Spinal cord (tissue), 10 donors: Measurements from ENCODE around the gene PCSK5. TPM values are rescaled to one million over a fixed set of nuclear protein-coding genes. Genes with fewer than 3 reads are reported as not detected.

Experiments used
- DNase-seq, 6 donors: peaks; one replicate each; pipeline versions ENCODE4 v3.0.0 to v3.0.0-alpha.2; 2013 to 2015; ENCODE audit warnings: low spot score in 6 of 6, low read depth in 4 of 6
- H3K27ac ChIP-seq: one replicate; pipeline ENCODE4 v1.5.1; 2013; ENCODE audit warnings: low read depth, low read length, control low read depth
- H3K27me3 ChIP-seq: one replicate; pipeline ENCODE4 v1.6.1; 2013; ENCODE audit warnings: low read length; ENCODE audit not compliant: control insufficient read depth, insufficient read depth
- H3K36me3 ChIP-seq: one replicate; pipeline ENCODE4 v1.6.1; 2013; ENCODE audit warnings: low read length; ENCODE audit not compliant: control insufficient read depth, insufficient read depth
- H3K4me1 ChIP-seq: one replicate; pipeline ENCODE4 v1.6.1; 2013; ENCODE audit warnings: low read length; ENCODE audit not compliant: control insufficient read depth, insufficient read depth
- H3K4me3 ChIP-seq: one replicate; pipeline ENCODE4 v1.5.1; 2013; ENCODE audit warnings: low read depth, low read length, control low read depth
- H3K9me3 ChIP-seq: one replicate; pipeline ENCODE4 v1.6.1; 2013; ENCODE audit warnings: low read length; ENCODE audit not compliant: control insufficient read depth, insufficient read depth
- WGBS: methylation state at CpG from one replicate; pipeline ENCODE4 v1.1.5; 2013; ENCODE audit warnings: missing lambda C conversion rate; ENCODE audit not compliant: insufficient coverage; 5-methylcytosine and 5-hydroxymethylcytosine counted together
- polyA plus RNA-seq, 2 donors: library from polyadenylated mRNA; unstranded; fragments of 120-200 nt; gene quantifications; one replicate each; pipeline ENCODE4 v1.2.1, GENCODE V29; 2013; ENCODE audit not compliant: insufficient read length in 2 of 2
- total RNA-seq, 2 donors: library from RNA; depleted of rRNA in 1 of 2; stranded (reverse); fragments of 120-200 nt in 1 of 2; fragments of >200 nt in 1 of 2; gene quantifications; one replicate each; pipeline versions ENCODE4 v1.2.3 to v1.2.4, GENCODE V29; 2013 to 2014
- donor health status: healthy.

The PCSK5 gene
- total and polyA plus RNA-seq, 4 donors = 8.8 to 15.6 (median 12.5) TPM

DNA sequence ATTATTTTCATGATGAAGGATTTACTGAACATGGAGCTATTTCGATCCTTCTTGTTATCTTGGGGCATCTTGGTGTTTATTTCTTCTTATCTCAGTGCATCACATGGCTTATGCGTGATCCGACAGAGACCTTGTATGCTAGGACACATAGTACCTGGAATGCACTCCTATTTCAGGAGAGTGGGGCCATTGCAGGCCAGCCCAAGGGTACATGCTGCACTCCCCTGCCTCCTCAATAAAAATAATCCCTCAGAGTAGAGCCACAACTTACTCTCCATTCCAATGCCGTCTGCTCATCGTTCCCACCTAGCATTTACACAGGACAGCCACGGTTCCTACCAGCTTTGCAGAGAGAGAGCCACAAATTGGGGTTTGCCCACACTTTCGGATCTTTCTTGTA lies 43.5 kb downstream of the PCSK5 start:
- WGBS = 98% methylated on average over 6 of the region's 7 CpGs
- Histone ChIP-seq H3K4me3 (no peak overlapping the region), H3K36me3 (peaks cover 3% of the 10 kb centered on the region), H3K27ac (no peak overlapping the region), H3K27me3 (no peaks in the 10 kb centered on the region), H3K9me3 (no peaks in the 10 kb centered on the region), H3K4me1 (peaks cover 3% of the 10 kb centered on the region)
- no peak for DNase-seq

DNA sequence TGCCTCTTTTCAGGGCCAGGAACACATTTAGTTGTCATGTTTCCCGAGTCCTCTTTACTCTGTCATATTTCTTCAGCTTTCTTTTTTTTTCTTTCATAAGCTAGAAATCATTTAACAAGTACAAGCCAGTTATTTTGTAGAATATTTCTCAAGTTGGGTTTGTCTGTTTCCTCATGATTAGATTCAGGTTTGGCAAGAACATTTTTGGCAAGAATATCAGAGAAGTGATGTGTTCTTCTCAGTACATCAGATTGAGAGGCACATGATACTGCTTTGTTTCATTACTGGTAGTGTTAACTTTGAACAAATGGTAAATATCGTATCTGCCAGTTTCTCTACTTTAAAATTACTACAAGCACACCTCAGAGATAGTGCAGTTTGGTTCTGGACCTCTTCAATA lies 45.1 kb downstream of the PCSK5 start:
- WGBS = no CpG with 5 or more reads among the region's 2 CpGs
- no peak overlapping the region for H3K4me3 ChIP-seq

GRCh38 chr9:75937521-75938258 lies 47.2 kb downstream of the PCSK5 start:
- H3K27ac ChIP-seq = no peak overlapping the region
- no peak overlapping the region for H3K4me3 ChIP-seq
- H3K4me1 ChIP-seq = no peaks in the 10 kb centered on the region
- no peaks in the 10 kb centered on the region for H3K9me3 ChIP-seq
- 100% methylated on average over 2 of the region's 7 CpGs for WGBS
- H3K36me3 ChIP-seq = peaks cover 5% of the 10 kb centered on the region
- DNase-seq = no peak
- no peaks in the 10 kb centered on the region for H3K27me3 ChIP-seq

More for the DNA sequence above, 45.1 kb downstream of the PCSK5 start:
- Histone ChIP-seq H3K9me3 (no peaks in the 10 kb centered on the region), H3K36me3 (peaks cover 3% of the 10 kb centered on the region), H3K4me1 (no peaks in the 10 kb centered on the region), H3K27me3 (no peaks in the 10 kb centered on the region), H3K27ac (no peak overlapping the region)
- no peak for DNase-seq

DNA sequence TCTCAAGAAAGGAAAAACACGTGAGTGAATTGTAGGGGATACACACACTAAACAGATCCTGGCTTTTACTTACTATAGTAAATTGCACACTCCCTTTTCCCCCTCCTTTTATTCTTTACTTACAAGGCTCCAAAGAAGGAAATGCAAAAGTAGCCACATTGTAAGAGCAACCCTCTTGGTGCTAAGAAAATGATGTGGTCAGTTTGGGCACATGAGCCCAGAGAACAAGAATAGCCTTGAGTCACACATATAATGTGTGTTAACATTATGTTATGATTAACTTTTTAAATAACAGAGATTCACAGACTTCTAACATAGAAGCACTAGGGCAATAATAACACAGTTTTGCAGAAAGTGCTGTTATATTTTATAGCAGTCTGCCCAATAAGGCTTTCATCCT lies 48.5 kb downstream of the PCSK5 start:
- no peak for DNase-seq
- Histone ChIP-seq H3K4me3 (no peak overlapping the region), H3K9me3 (no peaks in the 10 kb centered on the region), H3K36me3 (peaks cover 5% of the 10 kb centered on the region), H3K4me1 (no peaks in the 10 kb centered on the region), H3K27ac (no peak overlapping the region), H3K27me3 (no peaks in the 10 kb centered on the region)
- WGBS = no CpG with 5 or more reads among the region's 1 CpG

GRCh38 chr9:75939536-75940111 lies 49.2 kb downstream of the PCSK5 start:
- WGBS = 100% methylated on average over 2 of the region's 7 CpGs
- no peak overlapping the region for H3K4me3 ChIP-seq
- no peak overlapping the region for H3K27ac ChIP-seq
- H3K36me3 ChIP-seq = peaks cover 5% of the 10 kb centered on the region
- H3K4me1 ChIP-seq = no peaks in the 10 kb centered on the region
- no peaks in the 10 kb centered on the region for H3K27me3 ChIP-seq
- no peaks in the 10 kb centered on the region for H3K9me3 ChIP-seq
- no peak for DNase-seq

DNA sequence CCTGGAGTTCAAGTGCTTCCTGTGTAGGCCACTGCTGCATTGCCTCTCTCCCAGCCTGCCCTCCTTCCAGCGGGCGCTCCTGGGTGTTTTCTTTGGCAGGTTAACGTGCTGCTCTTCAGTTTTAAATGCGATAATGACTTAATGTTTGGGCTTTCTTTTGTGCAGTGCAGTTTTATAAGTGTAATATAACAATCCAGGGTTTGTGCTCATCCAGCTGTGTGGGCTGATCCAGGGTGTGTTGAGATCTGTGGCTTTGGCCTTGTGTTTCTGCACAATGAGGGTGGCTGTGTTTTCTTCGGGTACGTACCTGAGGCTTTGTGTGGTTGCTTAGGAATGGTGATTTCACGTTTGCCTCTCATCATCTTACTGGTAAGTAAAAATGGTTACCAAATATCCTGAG lies 50.6 kb downstream of the PCSK5 start:
- no peak for DNase-seq
- Histone ChIP-seq H3K9me3 (no peaks in the 10 kb centered on the region), H3K27ac (no peak overlapping the region), H3K36me3 (peaks cover 2% of the 10 kb centered on the region), H3K27me3 (no peaks in the 10 kb centered on the region), H3K4me1 (no peaks in the 10 kb centered on the region), H3K4me3 (no peak overlapping the region)
- 83% methylated on average over 2 of the region's 7 CpGs for WGBS

DNA sequence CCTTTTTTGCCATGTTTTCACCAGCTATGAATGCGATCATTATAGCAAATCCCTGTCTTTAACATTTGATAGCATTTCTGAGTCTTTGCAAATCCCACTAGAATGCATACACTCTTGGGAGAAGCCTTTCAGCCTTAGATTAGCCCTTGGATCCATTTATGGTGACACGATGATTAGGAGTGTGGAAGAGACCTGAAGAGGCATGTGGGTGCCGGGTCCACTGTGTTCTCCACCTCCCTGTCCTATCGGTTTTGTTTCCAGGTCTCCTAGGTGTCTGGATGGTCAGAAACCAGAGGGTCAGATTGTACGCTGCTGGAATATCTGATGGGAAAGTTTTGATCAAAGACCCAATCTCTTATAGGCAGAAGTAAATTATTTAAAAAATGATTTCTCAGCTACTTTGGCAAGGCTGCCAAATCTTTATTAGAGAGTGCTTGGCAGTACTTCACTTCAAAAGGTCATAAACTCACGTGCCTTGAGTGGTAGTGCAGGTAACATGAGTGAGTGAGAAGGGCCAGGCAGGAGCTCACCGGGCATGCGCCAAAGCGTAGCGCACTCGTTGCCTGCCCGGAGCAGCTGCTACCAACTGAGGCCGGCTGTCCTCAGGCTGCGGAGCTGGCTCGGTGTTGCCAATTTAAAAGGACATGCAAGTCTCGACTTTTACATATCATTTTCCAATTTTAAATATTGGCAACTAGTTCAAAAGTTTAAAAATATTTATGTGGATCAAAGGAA lies 51.3 kb downstream of the PCSK5 start:
- Histone ChIP-seq H3K4me3 (no peak overlapping the region), H3K9me3 (no peaks in the 10 kb centered on the region), H3K27me3 (no peaks in the 10 kb centered on the region), H3K27ac (no peak overlapping the region), H3K36me3 (peaks cover 2% of the 10 kb centered on the region), H3K4me1 (no peaks in the 10 kb centered on the region)
- DNase-seq = no peak
- WGBS = 83% methylated on average over 12 of the region's 16 CpGs

GRCh38 chr9:75946766-75947165 lies 56.3 kb downstream of the PCSK5 start:
- WGBS = no CpG with 5 or more reads among the region's 6 CpGs
- Histone ChIP-seq H3K36me3 (peaks cover 2% of the 10 kb centered on the region), H3K4me3 (no peak overlapping the region), H3K9me3 (no peaks in the 10 kb centered on the region), H3K4me1 (no peaks in the 10 kb centered on the region), H3K27ac (no peak overlapping the region), H3K27me3 (no peaks in the 10 kb centered on the region)
- no peak for DNase-seq

DNA sequence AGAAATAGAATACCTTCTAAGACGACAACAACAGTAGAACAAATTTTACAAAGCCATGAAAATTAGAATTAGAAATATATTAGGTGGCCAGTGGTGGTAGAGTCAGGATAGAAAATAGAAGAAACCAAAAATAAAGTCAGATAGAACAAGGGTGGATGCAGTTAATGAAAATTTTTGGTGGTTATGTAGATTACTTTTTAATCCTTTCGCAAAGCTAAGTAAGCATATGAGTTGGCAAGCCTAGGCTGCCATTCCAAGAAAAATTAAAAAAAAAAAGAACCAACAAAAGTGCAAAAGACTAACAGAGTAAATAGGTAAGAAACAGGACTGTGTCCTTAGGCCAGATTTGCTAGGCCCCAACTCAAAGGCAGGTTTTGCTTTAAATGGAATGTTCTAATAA lies 56.8 kb downstream of the PCSK5 start:
- Histone ChIP-seq H3K36me3 (no peaks in the 10 kb centered on the region), H3K4me1 (no peaks in the 10 kb centered on the region), H3K9me3 (no peaks in the 10 kb centered on the region), H3K27me3 (no peaks in the 10 kb centered on the region), H3K27ac (no peak overlapping the region), H3K4me3 (no peak overlapping the region)
- no peak for DNase-seq
- no CpG with 5 or more reads among the region's 2 CpGs for WGBS
